ENCODE measurements around the gene SNX3. TPM values are rescaled to one million over a fixed set of nuclear protein-coding genes. Genes with fewer than 3 reads are reported as not detected.
A peak's percentile ranks its signal among the peaks of the same experiment; 100 is the strongest.

The SNX3 gene
- total RNA-seq, 2 experiments from 2014 or later = 75.0 to 81.6 TPM

GRCh38 chr6:108200186-108200585 is 60.7 kb downstream of the SNX3 start:
- Mint-ChIP-seq H3K4me3 (no peak overlapping the region), H3K27me3 (no peaks in the 10 kb centered on the region), H3K27ac (no peak overlapping the region), H3K9me3 (no peaks in the 10 kb centered on the region), H3K36me3 (peaks cover 6% of the 10 kb centered on the region), H3K4me1 (peaks cover 5% of the 10 kb centered on the region)
- DNase-seq = no peak

DNA sequence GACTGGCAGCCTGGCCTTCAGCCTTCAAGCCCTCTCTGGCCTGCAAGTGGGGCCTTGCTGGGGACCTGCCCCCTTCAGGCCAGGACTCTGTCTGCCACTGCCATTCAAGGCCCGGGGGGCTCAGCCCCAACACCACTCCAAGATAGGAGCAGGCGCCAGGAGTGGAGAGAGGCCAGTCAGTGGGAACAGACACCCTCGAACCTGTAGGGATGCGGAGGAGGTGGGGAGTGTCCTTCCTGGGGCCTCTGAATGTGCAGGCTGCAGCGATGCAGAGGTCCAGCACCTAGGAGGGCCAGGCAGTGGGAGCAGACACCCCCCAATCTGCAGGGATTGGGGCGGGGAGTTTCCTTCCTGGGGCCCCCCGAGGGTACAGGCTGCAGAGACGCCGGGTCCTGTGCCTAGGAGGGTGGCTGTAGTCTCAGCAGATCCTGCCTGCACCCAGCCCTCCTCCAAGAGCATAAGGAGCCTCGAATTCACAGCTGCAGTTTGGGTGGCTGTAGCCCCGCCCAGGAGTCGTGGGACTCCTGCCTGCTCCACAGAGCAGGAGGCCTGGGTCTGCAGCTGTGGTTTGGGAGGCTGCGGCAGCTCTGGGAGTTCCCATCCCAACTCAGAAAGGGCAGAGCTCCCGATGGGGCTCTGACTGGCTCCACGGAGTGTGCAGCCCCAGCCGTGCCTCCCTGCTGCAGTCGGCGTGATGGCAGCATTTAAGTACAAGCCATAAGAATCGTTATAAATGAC is 61.9 kb downstream of the SNX3 start:
- H3K4me1 Mint-ChIP-seq = peaks cover 5% of the 10 kb centered on the region
- H3K36me3 Mint-ChIP-seq = peaks cover 6% of the 10 kb centered on the region
- no peak overlapping the region for H3K4me3 Mint-ChIP-seq
- H3K27ac Mint-ChIP-seq = no peak overlapping the region
- H3K27me3 Mint-ChIP-seq = peaks cover 9% of the 10 kb centered on the region
- no peaks in the 10 kb centered on the region for H3K9me3 Mint-ChIP-seq
- DNase-seq = no peak

DNA sequence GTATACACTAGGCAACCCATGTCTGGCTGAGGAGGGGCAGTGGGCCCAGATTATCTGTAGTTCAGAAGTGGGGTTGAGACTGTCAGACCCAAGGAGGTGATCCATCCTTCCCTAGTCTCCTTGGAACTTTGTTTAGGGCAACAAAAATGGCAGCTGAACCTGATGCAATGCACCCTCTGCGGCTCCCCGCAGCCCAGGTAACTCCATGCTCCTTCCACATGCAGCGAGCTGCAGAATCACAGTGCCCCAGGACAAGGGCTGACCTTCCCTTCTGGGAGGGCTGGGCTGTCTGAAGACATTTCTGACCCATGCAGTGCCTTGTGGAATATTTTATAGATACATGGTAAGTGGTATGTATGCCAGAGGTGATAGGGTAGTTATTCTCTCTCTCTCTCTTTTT is 65.6 kb downstream of the SNX3 start:
- Mint-ChIP-seq H3K27ac (no peak overlapping the region), H3K4me3 (no peak overlapping the region)

DNA sequence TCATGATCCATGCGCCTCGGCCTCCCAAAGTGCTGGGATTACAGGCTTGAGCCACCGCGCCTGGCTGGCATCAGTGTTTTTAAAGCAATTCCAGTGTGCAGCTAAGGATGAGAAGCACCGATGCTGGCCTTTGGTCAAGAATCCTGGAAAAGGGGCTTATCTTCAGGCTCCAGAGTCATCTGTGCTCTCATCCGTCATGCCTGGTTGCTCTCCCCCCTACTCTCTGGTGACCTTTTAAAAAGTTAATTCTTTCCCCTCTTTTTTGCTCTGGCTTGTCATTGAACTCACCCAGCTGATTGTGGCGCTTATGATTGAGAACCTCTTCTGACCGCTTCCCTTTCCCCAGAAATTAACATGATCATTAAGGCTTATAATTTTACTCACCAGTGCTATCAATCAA is 66.3 kb downstream of the SNX3 start:
- no peak for DNase-seq
- H3K4me3 Mint-ChIP-seq = no peak overlapping the region
- H3K27ac Mint-ChIP-seq = no peak overlapping the region
- no peaks in the 10 kb centered on the region for H3K36me3 Mint-ChIP-seq
- peaks cover 17% of the 10 kb centered on the region for H3K27me3 Mint-ChIP-seq
- H3K9me3 Mint-ChIP-seq = no peaks in the 10 kb centered on the region
- no peaks in the 10 kb centered on the region for H3K4me1 Mint-ChIP-seq

More for the DNA sequence above, 65.6 kb downstream of the SNX3 start:
- Mint-ChIP-seq H3K9me3 (no peaks in the 10 kb centered on the region), H3K4me1 (no peaks in the 10 kb centered on the region), H3K36me3 (no peaks in the 10 kb centered on the region), H3K27me3 (peaks cover 17% of the 10 kb centered on the region)
- DNase-seq = no peak

DNA sequence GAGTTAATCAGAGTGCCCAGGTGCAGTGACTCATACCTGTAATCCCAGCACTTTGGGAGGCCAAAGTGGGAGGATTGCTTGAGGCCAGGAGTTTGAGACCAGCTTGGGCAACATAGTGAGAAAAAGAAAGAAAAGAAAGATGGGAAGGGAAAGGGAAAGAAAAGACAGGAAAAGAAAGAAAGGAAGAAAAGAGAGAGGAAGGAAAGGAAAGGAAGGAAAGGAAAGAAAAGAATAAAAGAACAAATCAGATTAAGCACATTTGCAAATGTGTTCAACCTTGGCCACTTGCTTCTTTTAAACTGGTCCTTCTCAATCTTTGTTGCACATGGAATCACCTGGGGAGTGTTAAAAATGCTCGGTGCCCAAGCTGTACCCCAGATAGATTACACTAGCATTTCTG is 67.0 kb downstream of the SNX3 start:
- no peak overlapping the region for H3K4me3 Mint-ChIP-seq
- no peak for DNase-seq
- H3K27me3 Mint-ChIP-seq = peaks cover 17% of the 10 kb centered on the region
- no peaks in the 10 kb centered on the region for H3K4me1 Mint-ChIP-seq
- H3K36me3 Mint-ChIP-seq = no peaks in the 10 kb centered on the region
- H3K9me3 Mint-ChIP-seq = no peaks in the 10 kb centered on the region
- H3K27ac Mint-ChIP-seq = no peak overlapping the region

GRCh38 chr6:108193131-108193530 is 67.7 kb downstream of the SNX3 start:
- DNase-seq = no peak
- Mint-ChIP-seq H3K27ac (no peak overlapping the region), H3K9me3 (no peaks in the 10 kb centered on the region), H3K4me1 (no peaks in the 10 kb centered on the region), H3K36me3 (no peaks in the 10 kb centered on the region), H3K27me3 (peaks cover 18% of the 10 kb centered on the region), H3K4me3 (no peak overlapping the region)

GRCh38 chr6:108187519-108187918 is 73.3 kb downstream of the SNX3 start:
- Mint-ChIP-seq H3K27me3 (peaks cover 19% of the 10 kb centered on the region), H3K36me3 (no peaks in the 10 kb centered on the region), H3K4me1 (no peaks in the 10 kb centered on the region), H3K27ac (no peak overlapping the region), H3K9me3 (no peaks in the 10 kb centered on the region), H3K4me3 (no peak overlapping the region)
- DNase-seq = no peak

- Mint-ChIP-seq H3K9me3 (no peaks in the 10 kb centered on the region), H3K4me3 (no peak overlapping the region), H3K4me1 (no peaks in the 10 kb centered on the region), H3K27ac (no peak overlapping the region), H3K27me3 (peaks cover 26% of the 10 kb centered on the region), H3K36me3 (no peaks in the 10 kb centered on the region)
- DNase-seq = no peak
Measured at GRCh38 chr6:108186226-108186625, 74.6 kb downstream of the SNX3 start.

GRCh38 chr6:108180776-108181175 is 80.1 kb downstream of the SNX3 start:
- H3K36me3 Mint-ChIP-seq = no peaks in the 10 kb centered on the region
- peaks cover 5% of the 10 kb centered on the region for H3K4me1 Mint-ChIP-seq
- no peak overlapping the region for H3K27ac Mint-ChIP-seq
- H3K4me3 Mint-ChIP-seq = no peak overlapping the region
- no peak for DNase-seq
- H3K9me3 Mint-ChIP-seq = no peaks in the 10 kb centered on the region
- H3K27me3 Mint-ChIP-seq = peaks cover 64% of the 10 kb centered on the region

- Mint-ChIP-seq H3K27ac (no peak overlapping the region), H3K36me3 (no peaks in the 10 kb centered on the region), H3K4me3 (no peak overlapping the region), H3K4me1 (peaks cover 8% of the 10 kb centered on the region), H3K9me3 (no peaks in the 10 kb centered on the region), H3K27me3 (peaks cover 68% of the 10 kb centered on the region)
- no peak for DNase-seq
Measured at GRCh38 chr6:108180266-108180665, 80.6 kb downstream of the SNX3 start.

DNA sequence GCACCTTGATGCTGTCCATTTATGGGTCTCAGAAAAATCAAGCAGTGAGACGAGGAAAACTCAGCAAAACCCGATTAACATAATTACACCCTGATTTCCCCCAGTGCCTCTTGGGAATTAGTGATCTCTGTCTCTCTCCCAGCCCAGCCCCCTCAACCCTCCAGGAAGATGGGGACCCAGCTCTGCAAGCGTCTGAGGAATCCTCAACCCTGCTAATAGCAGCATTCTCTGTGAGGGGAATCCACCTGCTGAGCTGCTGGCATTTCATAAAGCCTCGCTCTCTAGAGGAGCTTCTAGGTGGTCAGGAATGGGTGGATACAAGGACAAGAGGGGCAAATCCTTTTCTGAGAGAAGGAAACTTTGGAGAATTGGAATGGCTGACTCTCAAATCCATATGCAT is 81.1 kb downstream of the SNX3 start:
- H3K27me3 Mint-ChIP-seq = peaks cover 73% of the 10 kb centered on the region
- no peak for DNase-seq
- H3K36me3 Mint-ChIP-seq = no peaks in the 10 kb centered on the region
- no peak overlapping the region for H3K4me3 Mint-ChIP-seq
- H3K4me1 Mint-ChIP-seq = peaks cover 8% of the 10 kb centered on the region
- H3K27ac Mint-ChIP-seq = no peak overlapping the region
- no peaks in the 10 kb centered on the region for H3K9me3 Mint-ChIP-seq

DNA sequence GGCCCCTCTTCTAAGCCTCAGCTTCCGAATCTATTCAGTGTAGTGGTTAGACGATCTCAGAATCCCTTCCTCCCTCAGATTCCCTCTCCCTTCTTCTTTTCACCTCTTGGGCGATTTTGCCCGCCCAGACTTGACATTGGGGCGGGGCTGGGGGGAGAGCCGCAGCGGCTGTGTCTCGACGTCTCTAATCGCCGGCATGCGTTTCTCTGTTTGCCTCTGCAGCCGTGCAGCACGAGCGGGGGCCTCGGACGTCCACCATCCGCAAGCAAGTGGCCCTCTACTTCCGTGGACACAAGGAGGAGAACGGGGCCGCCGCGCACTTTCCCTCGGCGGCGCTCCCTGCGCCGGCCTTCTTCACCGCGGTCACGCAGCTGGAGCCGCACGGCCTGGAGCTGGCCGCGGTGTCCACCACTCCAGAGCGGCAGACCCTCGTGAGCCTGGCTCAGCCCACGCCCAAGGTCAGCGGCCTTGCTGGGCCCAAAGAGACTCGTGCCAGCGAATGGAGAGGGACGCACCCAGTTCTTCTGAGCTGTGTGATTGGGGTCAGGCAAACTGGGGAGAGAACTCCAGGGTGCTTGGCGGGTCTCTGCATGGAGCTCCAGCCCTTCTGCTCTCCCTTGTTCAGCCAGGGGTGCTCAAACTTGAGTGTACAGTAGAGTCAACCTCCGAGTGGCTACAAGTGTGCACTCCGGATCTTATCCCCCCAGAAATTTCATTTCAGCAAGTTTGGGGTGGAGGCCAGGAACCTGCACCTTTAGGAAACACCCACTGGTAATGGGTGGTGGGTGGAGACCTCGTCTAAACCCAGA is 84.4 kb downstream of the SNX3 start:
- no peaks in the 10 kb centered on the region for H3K36me3 Mint-ChIP-seq
- no peaks in the 10 kb centered on the region for H3K9me3 Mint-ChIP-seq
- H3K4me1 Mint-ChIP-seq = peaks cover 8% of the 10 kb centered on the region
- H3K27ac Mint-ChIP-seq = no peak overlapping the region
- DNase-seq = no peak
- peak overlapping the region; percentile 47 for H3K4me3 Mint-ChIP-seq
- peaks cover 96% of the 10 kb centered on the region for H3K27me3 Mint-ChIP-seq

- H3K27me3 Mint-ChIP-seq = peaks cover 98% of the 10 kb centered on the region
- H3K36me3 Mint-ChIP-seq = no peaks in the 10 kb centered on the region
- no peaks in the 10 kb centered on the region for H3K9me3 Mint-ChIP-seq
- no peak overlapping the region for H3K27ac Mint-ChIP-seq
- H3K4me3 Mint-ChIP-seq = peak overlapping the region; percentile 40
- no peak for DNase-seq
- H3K4me1 Mint-ChIP-seq = peaks cover 11% of the 10 kb centered on the region
Measured at GRCh38 chr6:108175592-108176279, 85.1 kb downstream of the SNX3 start.

DNA sequence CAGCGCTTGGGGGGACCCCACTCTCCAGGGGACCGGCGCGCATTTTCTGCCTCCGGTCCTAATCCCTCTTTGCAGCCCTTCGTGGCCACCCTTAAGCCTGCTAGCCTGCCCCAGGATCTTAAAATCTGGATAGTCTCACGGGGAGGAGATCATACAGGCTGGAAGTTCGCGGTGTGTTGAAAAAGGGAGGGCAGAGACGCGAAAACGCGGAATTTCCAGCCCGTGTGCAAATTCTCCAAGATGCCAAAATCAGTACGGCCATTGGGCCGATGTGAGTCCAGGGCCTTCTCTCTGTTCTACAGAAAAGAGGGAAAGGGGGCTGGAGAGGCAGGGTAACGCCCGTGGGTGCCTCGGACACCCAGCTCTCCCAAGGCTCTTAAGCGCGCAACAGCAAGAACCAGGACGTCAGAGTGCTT is 85.7 kb downstream of the SNX3 start:
- no peak for DNase-seq
- peaks cover 11% of the 10 kb centered on the region for H3K4me1 Mint-ChIP-seq
- H3K9me3 Mint-ChIP-seq = no peaks in the 10 kb centered on the region
- peak overlapping the region; percentile 40 for H3K4me3 Mint-ChIP-seq
- H3K27ac Mint-ChIP-seq = no peak overlapping the region
- H3K36me3 Mint-ChIP-seq = no peaks in the 10 kb centered on the region
- H3K27me3 Mint-ChIP-seq = peaks cover 98% of the 10 kb centered on the region
